HCT116 (cell line): ENCODE data around the gene GPD2. TPM values are rescaled to one million over a fixed set of nuclear protein-coding genes. Genes with fewer than 3 reads are reported as not detected.

Experiments
- ATAC-seq: fragments of 200-7000 bp; cut with Tn5 transposase; 2 replicates; pipeline ENCODE4 v1.9.1; 2020; ENCODE audit warnings: mild to moderate bottlenecking, moderate library complexity
- BruUV-seq: library from RNA; stranded (reverse); fragments of 400-500 nt; replicated peaks from 2 replicates; lab custom pipeline; 2021; lab: Mats Ljungman, UMichigan
- CTCF ChIA-PET: fragments of 300-600 bp; sonication (Branson Sonifier 250); formaldehyde crosslinking; loops from one replicate; lab custom pipeline; 2021; ENCODE audit warnings: antibody characterized with exemption; lab: Charles Lee
- POLR2A ChIA-PET: fragments of 300-600, 350-600 bp; sonication (Branson Sonifier 250); formaldehyde crosslinking; loops from one replicate; lab custom pipeline; 2021; ENCODE audit warnings: antibody characterized with exemption; lab: Charles Lee
- RAD21 ChIA-PET, 2 experiments: fragments of 300-600 bp; sonication (Branson Sonifier 250); formaldehyde crosslinking; loops; one replicate each; lab custom pipeline; 2023; ENCODE audit warnings: low total read pairs in 2 of 2; ENCODE audit not compliant: uncharacterized antibody in 2 of 2, unreplicated experiment in 2 of 2, low non-redundant PET in 1 of 2; lab: Charles Lee
- DNase-seq: peaks from one replicate; pipeline ENCODE4 v3.0.0-alpha.2; 2010; ENCODE audit warnings: low read depth, low spot score
- H2AFZ ChIP-seq: fragments of 200-600 bp; shearing (Covaris generic), sonication (generic); 2 replicates; pipeline ENCODE4 v1.6.1; 2017; ENCODE audit warnings: low read depth, mixed run types, mixed read lengths, antibody characterized with exemption, low read length; ENCODE audit not compliant: poor library complexity, severe bottlenecking
- H3K27ac ChIP-seq: 2 replicates; pipeline ENCODE4 v1.5.1; 2012; ENCODE audit warnings: low read depth, low read length
- H3K27me3 ChIP-seq: fragments of 200-600 bp; sonication (generic); 2 replicates; pipeline ENCODE4 v1.6.1; 2016; ENCODE audit warnings: mixed run types, low read length, mixed read lengths; ENCODE audit not compliant: insufficient read depth
- H3K36me3 ChIP-seq, 2 experiments: fragments of 200-500 bp in 1 of 2; fragments of 200-600 bp in 1 of 2; sonication (Bioruptor generic) in 1 of 2; sonication (generic) in 1 of 2; 2 replicates each; pipeline versions ENCODE4 v1.5.1 to v1.6.1; 2014 to 2016; ENCODE audit warnings: low read length in 2 of 2, inconsistent platforms in 1 of 2, mixed read lengths in 1 of 2, mixed run types in 1 of 2; ENCODE audit not compliant: insufficient read depth in 2 of 2, control insufficient read depth in 1 of 2
- H3K4me1 ChIP-seq, 2 experiments: fragments of 200-600 bp in 1 of 2; sonication (generic) in 1 of 2; 2 replicates each; pipeline versions ENCODE4 v1.5.1 to v1.6.1; 2012 to 2017; ENCODE audit warnings: low read length in 2 of 2, inconsistent platforms in 1 of 2, mild to moderate bottlenecking in 1 of 2, mixed read lengths in 1 of 2, mixed run types in 1 of 2, moderate library complexity in 1 of 2; ENCODE audit not compliant: insufficient read depth in 2 of 2, control insufficient read depth in 1 of 2
- H3K4me2 ChIP-seq: fragments of 200-600 bp; sonication (generic); 2 replicates; pipeline ENCODE4 v1.6.1; 2017; ENCODE audit warnings: mixed run types, low read length, mixed read lengths
- H3K4me3 ChIP-seq, 2 experiments: fragments of 200-600 bp in 1 of 2; sonication (generic) in 1 of 2; replicated peaks in 1 of 2; 2 replicates each; pipeline ENCODE4 v1.5.1; 2011 to 2016; ENCODE audit warnings: low read length in 2 of 2, control low read depth in 1 of 2, low read depth in 1 of 2, mild to moderate bottlenecking in 1 of 2, mixed read lengths in 1 of 2, mixed run types in 1 of 2
- H3K79me2 ChIP-seq: fragments of 200-600 bp; sonication (generic); 2 replicates; pipeline ENCODE4 v1.6.1; 2017; ENCODE audit warnings: mild to moderate bottlenecking, mixed run types, low read length, moderate library complexity, mixed read lengths; ENCODE audit not compliant: insufficient read depth
- H3K9ac ChIP-seq: fragments of 200-600 bp; sonication (generic); 2 replicates; pipeline ENCODE4 v1.6.1; 2016; ENCODE audit warnings: low read length, mixed read lengths
- H3K9me2 ChIP-seq: fragments of 200-600 bp; sonication (generic), shearing (Covaris generic); 2 replicates; pipeline ENCODE4 v1.6.1; 2017; ENCODE audit warnings: mixed run types, mild to moderate bottlenecking, moderate library complexity; ENCODE audit not compliant: insufficient read depth
- H3K9me3 ChIP-seq, 2 experiments: fragments of 200-500 bp in 1 of 2; fragments of 200-600 bp in 1 of 2; sonication (Bioruptor generic) in 1 of 2; sonication (generic) in 1 of 2; 2 replicates each; pipeline ENCODE4 v1.6.1; 2014 to 2017; ENCODE audit warnings: low read length in 2 of 2, mixed read lengths in 2 of 2, inconsistent platforms in 1 of 2, low read depth in 1 of 2, mild to moderate bottlenecking in 1 of 2, mixed run types in 1 of 2, moderate library complexity in 1 of 2; ENCODE audit not compliant: control insufficient read depth in 1 of 2, insufficient read depth in 1 of 2
- H4K20me1 ChIP-seq: fragments of 200-600 bp; sonication (generic), shearing (Covaris generic); 2 replicates; pipeline ENCODE4 v1.6.1; 2017; ENCODE audit warnings: mixed run types, mild to moderate bottlenecking, moderate library complexity; ENCODE audit not compliant: insufficient read depth
- EZH2 ChIP-seq: fragments of 200-600 bp; sonication (generic); IDR thresholded peaks from 2 replicates; pipeline ENCODE4 v1.6.1; 2017; ENCODE audit warnings: antibody characterized with exemption, mixed run types
- FOSL1 ChIP-seq: IDR thresholded peaks from 2 replicates; pipeline ENCODE4 v1.6.1; 2012; ENCODE audit warnings: low read depth
- POLR2A ChIP-seq: IDR thresholded peaks from 2 replicates; pipeline ENCODE4 v1.7.0; 2011; ENCODE audit warnings: borderline replicate concordance; ENCODE audit not compliant: insufficient read depth, insufficient read length; ENCODE audit errors: extremely low read depth
- RAD21 ChIP-seq: IDR thresholded peaks from 2 replicates; pipeline ENCODE4 v1.6.1; 2012; ENCODE audit warnings: low read depth, mild to moderate bottlenecking
- SIN3A ChIP-seq: IDR thresholded peaks from 2 replicates; pipeline ENCODE4 v1.6.1; 2012; ENCODE audit warnings: low read depth
- SRF ChIP-seq: IDR thresholded peaks from 2 replicates; pipeline ENCODE4 v1.6.1; 2012; ENCODE audit warnings: low read depth
- ZFX ChIP-seq: fragments of 450-650 bp; IDR thresholded peaks from 2 replicates; pipeline ENCODE4 v1.6.1; 2017
- ZNF274 ChIP-seq: fragments of 200-500 bp; sonication (Bioruptor generic); IDR thresholded peaks from 2 replicates; pipeline ENCODE4 v1.6.1; 2014; ENCODE audit warnings: mild to moderate bottlenecking, low read depth, low read length, inconsistent platforms
- intact Hi-C: fragments of 100-400 bp; cut with micrococcal nuclease; formaldehyde crosslinking; loops from 2 replicates; pipeline ENCODE4 v1.10.0; 2022
- total RNA-seq: library from RNA; stranded (reverse); gene quantifications from one replicate; pipeline ENCODE4 v1.2.1, GENCODE V29; 2021; ENCODE audit not compliant: unreplicated experiment
- TF ChIP-seq, protein P1 (sequence below): IDR thresholded peaks from 2 replicates; pipeline ENCODE4 v1.6.1; 2012
- TF ChIP-seq, protein P2 (sequence below): IDR thresholded peaks from 2 replicates; pipeline ENCODE4 v1.6.1; 2012; ENCODE audit warnings: low read depth

GPD2 gene
- total RNA-seq, 1 experiment from 2014 or later: 80.7 TPM

DNA sequence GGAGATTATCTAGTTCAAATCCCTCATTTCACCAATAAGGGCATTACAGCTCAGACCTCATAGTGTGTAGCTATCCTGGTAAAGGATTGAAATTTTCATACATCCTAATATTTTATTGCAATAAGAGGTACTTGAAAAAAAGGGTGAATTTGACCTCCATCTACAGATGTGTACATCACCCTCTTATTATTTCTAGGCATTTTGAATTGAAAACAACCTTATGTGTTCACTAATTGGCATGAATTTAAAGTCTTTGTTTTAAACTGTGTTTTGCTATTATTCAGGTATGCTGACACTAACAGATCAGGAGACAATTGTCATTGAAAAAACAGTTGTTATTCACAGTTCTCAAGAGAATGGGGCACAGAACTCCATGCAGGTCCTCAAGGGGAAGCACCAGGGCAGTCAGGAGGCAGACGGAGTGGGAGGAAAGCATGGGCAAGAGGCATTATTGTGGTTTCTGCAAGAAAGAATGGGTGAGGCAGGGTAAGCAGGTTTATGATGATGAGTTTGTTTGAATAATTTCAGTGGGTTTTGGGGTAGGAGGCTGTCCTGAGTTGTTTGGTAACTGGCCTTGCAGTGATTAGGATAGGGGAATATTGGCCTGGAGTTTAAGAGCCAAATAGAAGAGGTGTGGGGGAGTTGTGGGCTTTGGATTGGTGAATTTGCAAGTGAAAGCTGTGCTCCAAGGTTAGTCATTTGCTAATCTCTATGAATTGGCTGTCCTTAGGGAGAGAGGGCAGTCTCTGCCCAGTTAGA, 194.6 kb downstream of the GPD2 start:
- ATAC-seq: no peak
- no peak overlapping the region for H3K27ac ChIP-seq
- CTCF ChIA-PET: no interaction called here
- no peaks in the 10 kb centered on the region for H3K79me2 ChIP-seq
- no TSS peak for BruUV-seq
- peak overlapping the region; percentile 17 for H2AFZ ChIP-seq
- RAD21 ChIA-PET: no interaction called here
- no peaks in the 10 kb centered on the region for H3K36me3 ChIP-seq
- H3K4me2 ChIP-seq: no peak overlapping the region
- H3K9me2 ChIP-seq: no peaks in the 10 kb centered on the region
- intact Hi-C loops: no loop called here
- H3K27me3 ChIP-seq: no peaks in the 10 kb centered on the region
- H4K20me1 ChIP-seq: no peaks in the 10 kb centered on the region
- no peak overlapping the region for H3K4me3 ChIP-seq
- no peaks in the 10 kb centered on the region for H3K4me1 ChIP-seq
- TF ChIP-seq ZFX: no peak
- TF ChIP-seq, all 23 proteins: peak for 0
- no peak overlapping the region for H3K9ac ChIP-seq
- POLR2A ChIA-PET: no interaction called here
- no peak for DNase-seq
- H3K9me3 ChIP-seq: no peaks in the 10 kb centered on the region

DNA sequence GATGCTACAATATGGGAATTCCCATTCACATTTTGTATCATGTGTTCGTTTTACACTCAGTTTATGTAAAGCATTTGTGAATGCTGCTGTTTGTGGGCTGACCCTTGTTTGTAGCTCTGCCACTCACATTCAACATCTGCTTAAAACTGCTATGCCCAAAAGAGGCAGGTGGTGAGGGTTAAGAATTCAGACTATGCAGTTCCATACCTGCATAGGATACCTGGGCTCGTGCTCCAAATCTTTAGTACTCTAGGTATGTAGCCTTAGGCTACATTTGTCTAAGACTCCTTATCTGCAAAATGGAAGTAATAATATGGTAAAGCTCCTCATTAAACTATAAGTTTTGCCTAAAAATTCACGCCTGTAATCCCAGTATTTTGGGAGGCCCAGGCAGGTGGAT, 199.5 kb downstream of the GPD2 start:
- CTCF ChIA-PET: no interaction called here

More for the DNA sequence above, 199.5 kb downstream of the GPD2 start:
- Histone ChIP-seq H3K9ac (no peak overlapping the region), H3K4me2 (no peak overlapping the region), H3K79me2 (no peaks in the 10 kb centered on the region), H3K9me2 (no peaks in the 10 kb centered on the region), H3K27ac (no peak overlapping the region), H2AFZ (no peak overlapping the region), H3K9me3 (no peaks in the 10 kb centered on the region), H4K20me1 (no peaks in the 10 kb centered on the region), H3K4me1 (no peaks in the 10 kb centered on the region), H3K36me3 (no peaks in the 10 kb centered on the region), H3K4me3 (no peak overlapping the region), H3K27me3 (no peaks in the 10 kb centered on the region)
- POLR2A ChIA-PET: no interaction called here
- no TSS peak for BruUV-seq
- no peak for DNase-seq
- ATAC-seq: no peak
- TF ChIP-seq SIN3A: no peak
- TF ChIP-seq SRF: no peak
- no peak for TF ChIP-seq ZNF274
- TF ChIP-seq POLR2A: no peak
- TF ChIP-seq FOSL1: no peak
- no peak for TF ChIP-seq EZH2
- TF ChIP-seq, protein P1, sequence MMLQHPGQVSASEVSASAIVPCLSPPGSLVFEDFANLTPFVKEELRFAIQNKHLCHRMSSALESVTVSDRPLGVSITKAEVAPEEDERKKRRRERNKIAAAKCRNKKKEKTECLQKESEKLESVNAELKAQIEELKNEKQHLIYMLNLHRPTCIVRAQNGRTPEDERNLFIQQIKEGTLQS: no peak
- no peak for TF ChIP-seq RAD21
- TF ChIP-seq, protein P2, sequence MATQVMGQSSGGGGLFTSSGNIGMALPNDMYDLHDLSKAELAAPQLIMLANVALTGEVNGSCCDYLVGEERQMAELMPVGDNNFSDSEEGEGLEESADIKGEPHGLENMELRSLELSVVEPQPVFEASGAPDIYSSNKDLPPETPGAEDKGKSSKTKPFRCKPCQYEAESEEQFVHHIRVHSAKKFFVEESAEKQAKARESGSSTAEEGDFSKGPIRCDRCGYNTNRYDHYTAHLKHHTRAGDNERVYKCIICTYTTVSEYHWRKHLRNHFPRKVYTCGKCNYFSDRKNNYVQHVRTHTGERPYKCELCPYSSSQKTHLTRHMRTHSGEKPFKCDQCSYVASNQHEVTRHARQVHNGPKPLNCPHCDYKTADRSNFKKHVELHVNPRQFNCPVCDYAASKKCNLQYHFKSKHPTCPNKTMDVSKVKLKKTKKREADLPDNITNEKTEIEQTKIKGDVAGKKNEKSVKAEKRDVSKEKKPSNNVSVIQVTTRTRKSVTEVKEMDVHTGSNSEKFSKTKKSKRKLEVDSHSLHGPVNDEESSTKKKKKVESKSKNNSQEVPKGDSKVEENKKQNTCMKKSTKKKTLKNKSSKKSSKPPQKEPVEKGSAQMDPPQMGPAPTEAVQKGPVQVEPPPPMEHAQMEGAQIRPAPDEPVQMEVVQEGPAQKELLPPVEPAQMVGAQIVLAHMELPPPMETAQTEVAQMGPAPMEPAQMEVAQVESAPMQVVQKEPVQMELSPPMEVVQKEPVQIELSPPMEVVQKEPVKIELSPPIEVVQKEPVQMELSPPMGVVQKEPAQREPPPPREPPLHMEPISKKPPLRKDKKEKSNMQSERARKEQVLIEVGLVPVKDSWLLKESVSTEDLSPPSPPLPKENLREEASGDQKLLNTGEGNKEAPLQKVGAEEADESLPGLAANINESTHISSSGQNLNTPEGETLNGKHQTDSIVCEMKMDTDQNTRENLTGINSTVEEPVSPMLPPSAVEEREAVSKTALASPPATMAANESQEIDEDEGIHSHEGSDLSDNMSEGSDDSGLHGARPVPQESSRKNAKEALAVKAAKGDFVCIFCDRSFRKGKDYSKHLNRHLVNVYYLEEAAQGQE: no peak
- intact Hi-C loops: no loop called here
- RAD21 ChIA-PET: no interaction called here
